Ureter (tissue), 1 donor: ENCODE measurements around the gene RSPH3. TPM values are rescaled to one million over a fixed set of nuclear protein-coding genes. Genes with fewer than 3 reads are reported as not detected.

Experiments used
- DNase-seq: peaks from one replicate; pipeline ENCODE4 v3.0.0-alpha.2; 2020; ENCODE audit warnings: low spot score
- total RNA-seq: library from RNA; stranded (reverse); gene quantifications from one replicate; pipeline ENCODE4 v1.2.4, GENCODE V29; 2023
- donor health status: DM: yes; HTN: yes; CAD: no.

Gene RSPH3
- total RNA-seq, 1 donor from 2014 or later = 15.0 TPM

DNA sequence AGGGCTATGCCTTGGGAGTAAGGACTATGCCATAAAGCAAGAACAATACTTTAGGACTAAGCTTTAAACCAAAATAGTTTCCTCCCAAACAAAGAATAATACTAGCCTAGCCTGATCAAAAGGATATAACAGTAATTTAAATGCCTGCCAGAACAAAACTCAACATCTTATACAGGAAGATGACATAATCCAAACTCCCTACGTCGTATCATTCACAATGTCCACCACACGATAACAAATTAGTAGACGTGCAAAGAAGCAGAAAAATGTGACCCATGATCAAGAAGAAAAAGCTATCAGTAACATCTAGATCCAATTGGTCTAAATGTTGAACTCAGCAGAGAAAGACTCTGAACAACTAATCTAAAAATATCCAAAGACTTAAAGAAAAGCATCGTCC is 65.8 kb downstream of the RSPH3 start:
- DNase-seq = no peak

DNA sequence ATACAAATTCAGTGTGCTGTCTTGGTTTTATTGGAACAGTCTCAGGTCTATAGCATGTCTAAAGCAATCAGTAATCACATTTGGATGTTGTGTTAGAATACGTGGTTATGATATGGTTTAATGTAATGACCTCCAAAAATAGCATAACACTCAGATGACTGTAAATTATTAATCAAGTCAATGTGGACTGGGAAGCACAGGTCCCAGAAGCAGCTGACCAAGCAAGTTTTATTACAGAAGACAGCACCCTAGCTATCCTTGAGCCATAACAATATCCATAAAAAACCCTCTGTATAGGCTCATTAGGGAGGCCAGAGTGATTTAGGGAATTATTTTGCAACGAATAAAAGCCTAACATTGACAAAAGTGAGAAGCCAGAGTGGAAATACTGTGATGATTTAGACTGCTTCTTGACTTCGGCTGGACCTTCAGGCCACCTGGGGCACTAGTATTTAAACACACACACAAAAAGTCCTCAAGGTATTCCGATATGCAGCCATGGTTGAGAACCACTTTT is 66.9 kb downstream of the RSPH3 start:
- DNase-seq = no peak

DNA sequence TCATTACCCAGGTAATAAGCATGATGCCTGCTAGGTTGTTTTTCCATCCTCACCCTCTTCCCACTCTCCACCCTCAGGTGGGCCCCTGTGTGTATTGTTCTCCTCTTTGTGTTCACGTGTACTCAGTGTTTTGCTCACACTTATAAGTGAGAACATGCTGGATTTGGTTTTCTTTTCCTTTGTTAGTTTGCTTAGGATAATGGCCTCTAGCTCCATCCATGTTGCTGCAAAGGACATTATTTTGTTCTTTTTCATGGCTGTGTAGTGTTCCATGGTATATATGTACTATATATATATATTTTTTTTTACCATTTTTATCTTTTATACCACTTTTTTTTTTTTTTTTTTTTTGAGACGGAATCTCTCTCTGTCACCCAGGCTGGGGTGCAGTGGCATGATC is 71.9 kb downstream of the RSPH3 start:
- no peak for DNase-seq

DNA sequence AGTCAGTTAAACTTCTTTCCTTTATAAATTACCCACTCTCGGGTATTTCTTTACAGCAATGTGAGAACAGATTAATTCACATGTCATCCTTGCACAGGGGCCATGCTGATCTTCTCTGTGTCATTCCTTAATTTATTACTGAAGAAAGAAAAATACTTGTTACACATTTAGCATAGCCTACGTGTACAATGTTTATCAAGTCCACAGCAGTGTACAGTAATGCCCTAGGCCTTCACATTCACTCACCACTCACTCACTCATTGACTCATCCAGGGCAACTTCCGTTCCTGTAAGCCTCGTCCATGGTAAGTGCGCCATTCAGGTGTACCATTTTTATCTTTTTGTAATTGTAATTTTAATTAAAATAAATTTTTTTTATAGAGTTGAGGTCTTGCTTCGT is 73.6 kb downstream of the RSPH3 start:
- no peak for DNase-seq

DNA sequence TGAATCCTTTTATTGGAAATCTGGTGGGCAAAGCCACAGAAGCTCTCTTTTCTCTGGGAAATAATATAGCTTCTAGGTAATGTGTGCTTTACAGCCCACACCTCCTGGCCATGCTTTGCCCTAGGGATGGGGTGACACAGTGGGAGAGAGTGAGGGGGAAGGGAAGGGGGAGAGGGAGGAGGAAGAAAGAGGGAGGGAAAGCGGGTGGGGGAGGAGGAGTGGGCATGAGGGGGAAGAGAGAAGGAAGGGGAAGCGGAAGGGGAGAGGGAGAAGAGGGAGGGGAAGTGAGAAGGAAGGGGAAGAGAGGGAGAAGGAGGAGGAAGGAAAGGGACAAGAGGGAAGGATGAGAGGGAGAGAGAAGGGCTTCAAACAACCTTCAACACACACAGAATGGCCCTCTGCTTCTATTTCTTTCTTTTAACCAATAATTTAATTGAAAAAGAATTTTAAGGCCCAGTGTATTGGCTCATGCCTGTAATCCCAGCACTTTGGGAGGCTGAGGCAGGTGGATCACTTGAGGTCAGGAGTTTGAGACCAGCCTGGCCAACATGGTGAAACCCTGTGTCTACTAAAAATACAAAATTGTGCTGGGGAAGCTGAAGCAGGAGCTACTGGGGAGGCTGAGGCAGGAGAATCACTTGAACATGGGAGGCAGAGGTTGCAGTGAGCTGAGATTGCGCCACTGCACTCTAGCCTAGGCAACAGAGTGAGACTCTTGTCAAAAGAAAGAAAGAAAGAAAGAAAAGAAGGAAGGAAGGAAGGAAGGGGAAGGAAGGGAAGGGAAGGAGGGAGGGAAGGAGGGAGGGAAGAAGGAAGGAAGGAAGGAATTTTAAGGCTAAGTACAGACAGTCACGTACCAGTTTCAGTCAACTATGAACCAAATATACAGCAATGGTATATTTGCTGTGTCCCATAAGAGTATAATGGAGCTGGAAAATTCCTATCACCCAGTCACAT is 75.2 kb downstream of the RSPH3 start:
- no peak for DNase-seq

DNA sequence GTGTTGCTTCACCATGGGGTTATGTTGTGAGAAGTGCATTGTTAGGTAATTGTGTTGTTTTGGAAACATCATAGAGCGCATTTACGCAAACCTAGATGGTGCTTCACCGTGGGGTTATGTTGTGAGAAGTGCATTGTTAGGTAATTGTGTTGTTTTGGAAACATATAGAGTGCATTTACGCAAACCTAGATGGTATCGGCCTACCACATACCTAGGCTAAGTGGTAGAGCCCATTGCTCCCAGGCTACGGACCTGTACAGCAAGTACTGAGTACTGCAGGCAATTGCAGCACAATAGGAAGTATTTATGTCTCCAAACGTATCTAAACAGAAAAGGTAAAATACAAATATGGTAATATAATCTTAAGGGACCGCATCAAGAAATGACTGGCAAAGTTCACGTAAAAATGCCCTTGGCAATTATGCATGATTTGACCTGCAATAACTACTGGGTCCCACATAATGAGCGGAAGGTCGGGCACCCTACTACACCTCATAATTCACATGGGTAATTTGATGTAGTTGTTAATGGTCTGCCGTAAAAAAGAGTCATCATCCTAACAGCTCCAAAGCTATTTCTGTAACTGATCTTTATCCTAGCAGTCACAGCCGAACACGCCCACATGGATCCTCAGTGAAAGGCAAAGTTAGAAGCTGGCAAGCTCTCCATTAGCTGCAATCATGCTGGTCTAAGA is 76.0 kb downstream of the RSPH3 start:
- DNase-seq = no peak

Other genes starting within 250 kb of the RSPH3 start
- gene EZR, start 180.8 kb downstream of the RSPH3 start, total RNA-seq = 314 TPM
- 4.9 TPM for gene TAGAP, start 44.8 kb upstream of the RSPH3 start, total RNA-seq
- 0.26 TPM for gene FNDC1, start 169.2 kb upstream of the RSPH3 start, total RNA-seq